Measurements from ENCODE around the gene PPFIBP2. TPM values are rescaled to one million over a fixed set of nuclear protein-coding genes. Genes with fewer than 3 reads are reported as not detected.
A peak's percentile ranks its signal among the peaks of the same experiment; 100 is the strongest.

PPFIBP2 gene
- polyA plus RNA-seq, 4 donors: 26.5 to 71.7 (median 62.4) TPM

DNA sequence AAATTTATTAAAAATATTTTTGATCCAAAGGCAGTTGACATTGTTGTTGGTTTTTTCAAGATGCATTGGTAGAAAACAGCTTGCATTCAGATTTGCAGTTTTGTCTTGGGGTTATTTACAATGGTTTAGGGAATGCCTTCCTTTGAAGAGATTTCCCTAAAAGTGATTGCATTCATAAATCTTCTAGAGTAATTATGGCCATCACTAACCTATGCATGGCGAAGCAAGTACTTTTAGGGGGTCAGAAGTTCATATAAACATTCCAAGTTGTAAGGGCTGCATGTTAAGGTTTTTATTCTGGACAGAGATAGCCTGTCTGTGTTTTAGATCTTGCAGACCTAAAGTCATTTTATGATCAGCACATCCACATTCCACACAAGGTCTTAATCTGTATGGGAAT is 53.5 kb downstream of the PPFIBP2 start:
- Histone ChIP-seq H3K27me3 (ENCODE audit: control insufficient read depth in 3 of 3, insufficient read depth in 3 of 3, low read length in 3 of 3) (no peaks in the 10 kb centered on the region), H3K4me1 (ENCODE audit: control insufficient read depth in 3 of 3, insufficient read depth in 2 of 3, low read depth in 1 of 3, low read length in 2 of 3) (peaks cover 0 to 6% (median 0%) of the 10 kb centered on the region in 3 donors), H3K27ac (ENCODE audit: low read depth in 1 of 3, low read length in 2 of 3) (no peak overlapping the region), H3K4me3 (ENCODE audit: low read depth in 1 of 3, low read length in 3 of 3) (no peak overlapping the region), H3K9me3 (ENCODE audit: control insufficient read depth in 2 of 2, insufficient read depth in 1 of 2, low read depth in 1 of 2, low read length in 1 of 2) (peaks cover 0 to 8% of the 10 kb centered on the region in 2 donors), H3K36me3 (ENCODE audit: control insufficient read depth in 3 of 3, insufficient read depth in 2 of 3, low read depth in 1 of 3, low read length in 3 of 3) (peaks cover 0 to 27% (median 3%) of the 10 kb centered on the region in 3 donors)
- WGBS, 3 donors: 52 to 93% (median 88%) methylated on average over 1 of the region's 1 CpG
- DNase-seq (no peak), FAIRE-seq (no peak)

DNA sequence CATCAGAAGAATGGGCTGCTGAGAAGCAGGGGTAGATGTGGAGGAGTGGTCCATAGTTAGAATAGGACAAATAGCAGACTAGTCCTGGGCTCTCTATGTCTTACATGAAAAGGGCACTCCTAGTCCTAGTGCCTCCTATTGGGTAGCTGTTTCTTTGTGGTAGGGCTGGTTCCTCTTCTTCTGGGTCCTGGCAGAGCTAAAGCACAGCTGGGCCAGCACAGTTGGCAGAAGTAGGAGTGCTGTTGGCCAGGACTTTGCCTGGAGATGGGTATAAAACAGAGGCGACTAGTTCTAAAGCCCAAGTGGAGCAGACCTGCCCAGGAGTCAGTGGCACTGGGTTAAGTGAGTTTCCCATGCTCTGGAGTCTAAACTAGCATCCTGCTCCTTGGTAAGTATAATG is 55.2 kb downstream of the PPFIBP2 start:
- H3K4me1 ChIP-seq (ENCODE audit: control insufficient read depth in 3 of 3, insufficient read depth in 2 of 3, low read depth in 1 of 3, low read length in 2 of 3): peaks cover 3 to 22% (median 3%) of the 10 kb centered on the region in 3 donors
- no peak overlapping the region for H3K27ac ChIP-seq (ENCODE audit: low read depth in 1 of 3, low read length in 2 of 3)
- no peak for FAIRE-seq
- WGBS, 3 donors: 86 to 100% (median 95%) methylated on average over 1 of the region's 1 CpG
- DNase-seq: no peak
- H3K4me3 ChIP-seq (ENCODE audit: low read depth in 1 of 3, low read length in 3 of 3): no peak overlapping the region
- H3K36me3 ChIP-seq (ENCODE audit: control insufficient read depth in 3 of 3, insufficient read depth in 2 of 3, low read depth in 1 of 3, low read length in 3 of 3): peaks cover 0 to 27% (median 3%) of the 10 kb centered on the region in 3 donors
- H3K27me3 ChIP-seq (ENCODE audit: control insufficient read depth in 3 of 3, insufficient read depth in 3 of 3, low read length in 3 of 3): no peaks in the 10 kb centered on the region
- H3K9me3 ChIP-seq (ENCODE audit: control insufficient read depth in 2 of 2, insufficient read depth in 1 of 2, low read depth in 1 of 2, low read length in 1 of 2): peaks cover 0 to 8% of the 10 kb centered on the region in 2 donors

- Histone ChIP-seq H3K4me3 (ENCODE audit: low read depth in 1 of 3, low read length in 3 of 3) (no peak overlapping the region), H3K36me3 (ENCODE audit: control insufficient read depth in 3 of 3, insufficient read depth in 2 of 3, low read depth in 1 of 3, low read length in 3 of 3) (peaks cover 0 to 27% (median 3%) of the 10 kb centered on the region in 3 donors), H3K27me3 (ENCODE audit: control insufficient read depth in 3 of 3, insufficient read depth in 3 of 3, low read length in 3 of 3) (no peaks in the 10 kb centered on the region), H3K4me1 (ENCODE audit: control insufficient read depth in 3 of 3, insufficient read depth in 2 of 3, low read depth in 1 of 3, low read length in 2 of 3) (peaks cover 8 to 34% (median 10%) of the 10 kb centered on the region in 3 donors), H3K27ac (ENCODE audit: low read depth in 1 of 3, low read length in 2 of 3) (no peak overlapping the region), H3K9me3 (ENCODE audit: control insufficient read depth in 2 of 2, insufficient read depth in 1 of 2, low read depth in 1 of 2, low read length in 1 of 2) (peaks cover 0 to 8% of the 10 kb centered on the region in 2 donors)
- DNase-seq (no peak), FAIRE-seq (no peak)
- WGBS, 3 donors: 66 to 76% (median 73%) methylated on average over 2 of the region's 2 CpGs
These were observed 56.4 kb downstream of the PPFIBP2 start for GRCh38 chr11:7570241-7570640.

DNA sequence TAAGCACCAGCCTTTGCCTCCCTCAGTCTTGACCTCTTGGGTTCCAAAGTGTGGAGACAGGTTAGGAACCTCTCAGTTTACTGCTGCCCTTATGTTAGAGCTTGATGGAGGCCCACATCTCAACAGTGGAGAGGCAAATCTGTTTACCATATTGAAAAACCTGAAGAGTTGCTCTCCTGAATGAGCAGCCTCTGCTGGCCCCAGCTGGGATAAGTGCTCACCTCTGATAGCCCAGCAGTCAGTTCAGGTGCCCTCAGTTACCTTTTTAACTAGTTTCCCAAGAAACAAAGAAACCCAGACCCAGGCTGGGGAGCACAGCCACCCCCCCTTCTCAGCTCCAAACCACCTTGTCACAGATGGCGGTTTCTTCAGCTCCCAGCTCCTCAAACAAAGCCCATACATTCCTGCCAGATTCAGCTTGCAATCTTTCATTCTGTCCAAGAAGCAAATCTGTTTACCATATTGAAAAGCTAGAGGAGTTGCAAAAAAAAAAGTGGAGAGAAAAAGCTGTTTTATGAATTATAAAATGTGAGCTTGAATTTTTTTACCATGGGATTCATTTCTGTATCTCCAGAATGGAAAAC is 57.2 kb downstream of the PPFIBP2 start:
- Histone ChIP-seq H3K9me3 (ENCODE audit: control insufficient read depth in 2 of 2, insufficient read depth in 1 of 2, low read depth in 1 of 2, low read length in 1 of 2) (peaks cover 0 to 8% of the 10 kb centered on the region in 2 donors), H3K4me1 (ENCODE audit: control insufficient read depth in 3 of 3, insufficient read depth in 2 of 3, low read depth in 1 of 3, low read length in 2 of 3) (peaks cover 8 to 42% (median 11%) of the 10 kb centered on the region in 3 donors), H3K4me3 (ENCODE audit: low read depth in 1 of 3, low read length in 3 of 3) (no peak overlapping the region), H3K36me3 (ENCODE audit: control insufficient read depth in 3 of 3, insufficient read depth in 2 of 3, low read depth in 1 of 3, low read length in 3 of 3) (peaks cover 0 to 21% (median 0%) of the 10 kb centered on the region in 3 donors), H3K27me3 (ENCODE audit: control insufficient read depth in 3 of 3, insufficient read depth in 3 of 3, low read length in 3 of 3) (no peaks in the 10 kb centered on the region), H3K27ac (ENCODE audit: low read depth in 1 of 3, low read length in 2 of 3) (no peak overlapping the region)
- WGBS, 3 donors: 92 to 99% (median 95%) methylated on average over 1 of the region's 1 CpG
- no peak for DNase-seq
- FAIRE-seq: no peak

- DNase-seq (peak; percentile 77 to 85), FAIRE-seq (no peak)
- peaks cover 0 to 21% (median 0%) of the 10 kb centered on the region in 3 donors for H3K36me3 ChIP-seq (ENCODE audit: control insufficient read depth in 3 of 3, insufficient read depth in 2 of 3, low read depth in 1 of 3, low read length in 3 of 3)
- no peak overlapping the region for H3K4me3 ChIP-seq (ENCODE audit: low read depth in 1 of 3, low read length in 3 of 3)
- 4 to 17% (median 14%) methylated on average over 4 of the region's 4 CpGs for WGBS, 3 donors
- peak overlapping the region in 2 of 3 donors; percentile 66 to 77 for H3K27ac ChIP-seq (ENCODE audit: low read depth in 1 of 3, low read length in 2 of 3)
- no peaks in the 10 kb centered on the region for H3K27me3 ChIP-seq (ENCODE audit: control insufficient read depth in 3 of 3, insufficient read depth in 3 of 3, low read length in 3 of 3)
- peaks cover 0 to 8% of the 10 kb centered on the region in 2 donors for H3K9me3 ChIP-seq (ENCODE audit: control insufficient read depth in 2 of 2, insufficient read depth in 1 of 2, low read depth in 1 of 2, low read length in 1 of 2)
- peaks cover 11 to 47% (median 12%) of the 10 kb centered on the region in 3 donors for H3K4me1 ChIP-seq (ENCODE audit: control insufficient read depth in 3 of 3, insufficient read depth in 2 of 3, low read depth in 1 of 3, low read length in 2 of 3)
These were observed 57.8 kb downstream of the PPFIBP2 start for GRCh38 chr11:7571640-7572000.

DNA sequence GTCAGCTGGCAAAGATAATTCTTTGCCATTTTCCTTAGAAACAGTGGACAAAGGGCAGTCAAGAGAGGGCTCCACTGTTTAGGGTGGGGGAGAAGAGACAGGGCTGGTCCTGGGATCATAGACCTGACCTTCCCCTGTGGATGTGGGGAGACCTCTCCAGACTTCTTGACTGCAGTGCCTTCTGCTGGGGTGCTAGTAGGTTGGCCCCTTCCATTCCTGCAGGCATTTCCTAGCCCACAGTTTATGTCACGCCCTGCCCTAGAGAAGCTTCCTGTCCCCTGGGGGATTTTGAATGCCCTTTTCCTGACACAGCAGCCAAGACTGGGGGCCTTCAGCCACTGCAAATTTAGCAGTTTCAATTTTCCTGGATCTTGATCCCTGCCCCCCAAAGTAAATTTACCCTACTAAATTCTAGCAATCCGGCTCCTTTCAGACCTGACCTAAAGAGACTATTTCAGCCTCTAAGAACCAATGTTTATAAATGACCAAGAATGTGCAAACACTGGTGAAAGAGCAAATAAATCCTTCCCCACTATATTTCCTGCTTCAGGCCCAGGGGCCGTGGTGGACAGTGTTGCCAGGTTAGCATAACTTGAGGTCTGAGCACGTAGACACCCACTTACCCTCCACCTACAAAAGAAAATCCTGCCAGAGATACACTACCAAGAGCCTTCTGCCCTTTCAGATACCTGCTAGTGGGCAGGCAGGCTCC is 58.4 kb downstream of the PPFIBP2 start:
- peak overlapping the region; percentile 43 to 77 (median 66) for H3K27ac ChIP-seq (ENCODE audit: low read depth in 1 of 3, low read length in 2 of 3)
- DNase-seq: peak in 1 of 2 donors; percentile 31
- H3K27me3 ChIP-seq (ENCODE audit: control insufficient read depth in 3 of 3, insufficient read depth in 3 of 3, low read length in 3 of 3): no peaks in the 10 kb centered on the region
- peaks cover 0 to 21% (median 0%) of the 10 kb centered on the region in 3 donors for H3K36me3 ChIP-seq (ENCODE audit: control insufficient read depth in 3 of 3, insufficient read depth in 2 of 3, low read depth in 1 of 3, low read length in 3 of 3)
- H3K4me1 ChIP-seq (ENCODE audit: control insufficient read depth in 3 of 3, insufficient read depth in 2 of 3, low read depth in 1 of 3, low read length in 2 of 3): peaks cover 11 to 49% (median 12%) of the 10 kb centered on the region in 3 donors
- no peak overlapping the region for H3K4me3 ChIP-seq (ENCODE audit: low read depth in 1 of 3, low read length in 3 of 3)
- peaks cover 0 to 8% of the 10 kb centered on the region in 2 donors for H3K9me3 ChIP-seq (ENCODE audit: control insufficient read depth in 2 of 2, insufficient read depth in 1 of 2, low read depth in 1 of 2, low read length in 1 of 2)
- no peak for FAIRE-seq
- 69 to 78% (median 77%) methylated on average over 4 of the region's 4 CpGs for WGBS, 3 donors

- H3K27ac ChIP-seq (ENCODE audit: low read depth in 1 of 3, low read length in 2 of 3): peak overlapping the region; percentile 53 to 98 (median 96)
- H3K4me1 ChIP-seq (ENCODE audit: control insufficient read depth in 3 of 3, insufficient read depth in 2 of 3, low read depth in 1 of 3, low read length in 2 of 3): peaks cover 11 to 49% (median 12%) of the 10 kb centered on the region in 3 donors
These were observed 59.4 kb downstream of the PPFIBP2 start for GRCh38 chr11:7573193-7573557.

DNA sequence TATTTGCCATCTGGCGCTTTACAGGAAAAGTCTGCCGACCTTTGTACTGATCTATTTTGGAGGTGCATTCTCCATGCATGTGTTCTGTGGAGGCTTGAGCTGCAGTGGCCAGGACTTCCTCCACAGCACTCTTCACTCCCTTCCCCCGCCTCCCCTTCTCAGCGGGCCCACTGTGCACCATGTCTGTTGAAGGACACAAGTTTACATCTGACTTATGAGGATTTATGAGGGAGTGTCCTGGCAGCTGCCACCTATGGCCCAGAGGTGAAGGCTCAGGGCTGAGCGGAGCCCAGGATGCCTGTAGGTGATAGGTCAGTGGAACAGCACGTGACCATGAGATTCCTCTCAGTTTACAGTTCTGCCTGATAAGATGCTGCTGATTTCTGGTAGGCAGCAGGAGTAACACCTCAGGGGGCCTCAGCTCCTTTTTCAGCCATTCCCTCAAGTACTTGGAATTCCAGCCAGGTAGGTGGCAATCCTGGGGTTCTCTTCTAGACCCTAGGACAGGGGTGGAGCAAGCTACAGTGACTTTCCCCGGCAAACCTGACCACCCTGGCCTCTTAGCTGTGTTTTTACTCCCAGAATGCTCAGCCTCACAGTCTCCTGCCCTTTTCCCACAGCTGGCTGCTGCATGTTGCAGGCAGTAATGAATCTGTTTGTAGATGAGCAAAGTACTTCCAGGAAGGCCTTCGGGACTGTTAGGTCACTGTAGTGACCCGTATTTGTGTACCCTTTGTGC is 59.9 kb downstream of the PPFIBP2 start:
- Histone ChIP-seq H3K27me3 (ENCODE audit: control insufficient read depth in 3 of 3, insufficient read depth in 3 of 3, low read length in 3 of 3) (no peaks in the 10 kb centered on the region), H3K27ac (ENCODE audit: low read depth in 1 of 3, low read length in 2 of 3) (peak overlapping the region; percentile 53 to 98 (median 96)), H3K4me3 (ENCODE audit: low read depth in 1 of 3, low read length in 3 of 3) (no peak overlapping the region), H3K36me3 (ENCODE audit: control insufficient read depth in 3 of 3, insufficient read depth in 2 of 3, low read depth in 1 of 3, low read length in 3 of 3) (peaks cover 0 to 14% (median 0%) of the 10 kb centered on the region in 3 donors), H3K4me1 (ENCODE audit: control insufficient read depth in 3 of 3, insufficient read depth in 2 of 3, low read depth in 1 of 3, low read length in 2 of 3) (peaks cover 11 to 51% (median 14%) of the 10 kb centered on the region in 3 donors), H3K9me3 (ENCODE audit: control insufficient read depth in 2 of 2, insufficient read depth in 1 of 2, low read depth in 1 of 2, low read length in 1 of 2) (no peaks in the 10 kb centered on the region)
- 25 to 45% (median 36%) methylated on average over 9 of the region's 9 CpGs for WGBS, 3 donors
- DNase-seq: peak; percentile 82 to 86
- FAIRE-seq: no peak

More at GRCh38 chr11:7573193-7573557, 59.4 kb downstream of the PPFIBP2 start:
- Histone ChIP-seq H3K36me3 (ENCODE audit: control insufficient read depth in 3 of 3, insufficient read depth in 2 of 3, low read depth in 1 of 3, low read length in 3 of 3) (peaks cover 0 to 17% (median 0%) of the 10 kb centered on the region in 3 donors), H3K4me3 (ENCODE audit: low read depth in 1 of 3, low read length in 3 of 3) (no peak overlapping the region), H3K9me3 (ENCODE audit: control insufficient read depth in 2 of 2, insufficient read depth in 1 of 2, low read depth in 1 of 2, low read length in 1 of 2) (peaks cover 0 to 3% of the 10 kb centered on the region in 2 donors), H3K27me3 (ENCODE audit: control insufficient read depth in 3 of 3, insufficient read depth in 3 of 3, low read length in 3 of 3) (no peaks in the 10 kb centered on the region)
- DNase-seq (no peak), FAIRE-seq (no peak)

Data from small intestine (tissue), 7 donors.